HG03095 (cell line): Measurements from ENCODE around the gene GLIS2.
"Not testable (repeated sequence)": the region's sequence is repeated elsewhere in the genome, so short reads cannot be mapped to it uniquely, and the experiment has no call there.

Source experiments
- ATAC-seq: cut with Tn5 transposase; IDR thresholded peaks from one replicate; pipeline ENCODE4 v1.9.1; 2021; ENCODE audit warnings: moderate library complexity; ENCODE audit not compliant: unreplicated experiment

The GLIS2 gene

DNA sequence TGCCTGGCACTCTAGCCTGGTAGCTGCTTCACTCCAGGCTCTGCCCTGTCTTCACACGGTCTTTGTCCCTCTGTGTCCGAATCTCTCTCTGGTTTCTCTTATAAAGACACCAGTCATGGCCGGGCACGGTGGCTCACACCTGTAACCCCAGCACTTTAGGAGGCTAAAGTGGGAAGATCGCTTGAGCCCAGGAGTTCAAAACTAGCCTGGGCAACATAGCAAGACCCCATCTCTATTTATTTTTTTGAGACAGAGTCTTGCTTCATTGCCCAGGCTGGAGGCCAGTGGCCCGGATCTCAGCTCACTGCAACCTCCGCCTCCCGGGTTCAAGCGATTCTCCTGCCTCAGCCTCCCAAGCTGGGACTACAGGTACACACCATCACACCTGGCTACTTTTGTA is 17.8 kb downstream of the GLIS2 start:
- not testable (repeated sequence) for ATAC-seq

DNA sequence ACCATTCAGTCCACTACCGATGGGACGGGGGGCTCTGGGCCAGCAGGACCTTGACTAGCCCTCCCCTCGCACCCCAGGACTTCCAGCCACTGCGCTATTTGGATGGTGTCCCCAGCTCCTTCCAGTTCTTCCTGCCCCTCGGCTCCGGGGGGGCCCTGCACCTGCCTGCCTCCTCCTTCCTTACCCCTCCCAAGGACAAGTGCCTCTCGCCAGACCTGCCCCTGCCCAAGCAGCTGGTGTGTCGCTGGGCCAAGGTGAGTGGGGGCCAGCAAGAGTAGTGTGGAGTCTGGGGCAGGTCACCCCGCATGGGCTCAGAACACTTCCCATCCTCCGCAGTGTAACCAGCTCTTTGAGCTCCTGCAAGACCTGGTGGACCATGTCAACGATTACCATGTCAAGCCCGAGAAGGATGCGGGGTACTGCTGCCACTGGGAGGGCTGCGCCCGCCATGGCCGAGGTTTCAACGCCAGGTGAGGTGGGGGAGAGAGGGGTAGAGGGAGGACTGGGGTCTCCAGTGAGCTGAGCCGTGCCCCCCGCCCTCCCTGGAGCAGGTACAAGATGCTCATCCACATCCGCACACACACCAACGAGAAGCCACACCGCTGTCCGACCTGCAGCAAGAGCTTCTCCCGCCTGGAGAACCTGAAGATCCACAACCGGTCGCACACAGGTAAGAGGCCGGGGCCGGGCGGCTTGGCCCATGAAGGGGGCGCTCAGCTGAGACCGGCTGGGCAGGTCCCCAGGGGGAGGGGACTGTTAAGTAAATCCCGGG is 19.0 kb downstream of the GLIS2 start:
- no peak for ATAC-seq

DNA sequence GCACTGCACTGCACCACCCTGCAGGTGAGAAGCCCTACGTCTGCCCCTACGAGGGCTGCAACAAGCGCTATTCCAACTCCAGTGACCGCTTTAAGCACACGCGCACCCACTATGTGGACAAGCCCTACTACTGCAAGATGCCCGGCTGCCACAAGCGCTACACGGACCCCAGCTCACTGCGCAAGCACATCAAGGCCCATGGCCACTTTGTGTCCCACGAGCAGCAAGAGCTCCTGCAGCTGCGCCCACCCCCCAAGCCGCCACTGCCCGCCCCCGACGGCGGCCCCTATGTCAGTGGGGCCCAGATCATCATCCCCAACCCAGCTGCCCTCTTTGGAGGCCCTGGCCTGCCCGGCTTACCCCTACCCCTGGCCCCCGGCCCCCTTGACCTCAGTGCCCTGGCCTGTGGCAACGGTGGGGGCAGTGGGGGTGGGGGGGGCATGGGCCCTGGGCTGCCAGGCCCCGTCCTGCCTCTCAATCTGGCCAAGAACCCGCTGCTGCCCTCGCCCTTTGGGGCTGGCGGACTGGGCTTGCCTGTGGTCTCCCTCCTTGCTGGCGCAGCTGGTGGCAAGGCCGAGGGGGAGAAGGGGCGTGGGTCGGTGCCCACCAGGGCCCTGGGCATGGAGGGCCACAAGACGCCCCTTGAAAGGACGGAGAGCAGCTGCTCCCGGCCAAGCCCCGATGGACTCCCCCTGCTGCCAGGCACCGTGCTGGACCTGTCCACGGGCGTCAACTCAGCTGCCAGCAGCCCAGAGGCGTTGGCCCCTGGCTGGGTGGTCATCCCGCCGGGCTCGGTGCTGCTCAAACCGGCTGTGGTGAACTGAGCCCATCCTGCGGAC is 21.1 kb downstream of the GLIS2 start:
- ATAC-seq: no peak

DNA sequence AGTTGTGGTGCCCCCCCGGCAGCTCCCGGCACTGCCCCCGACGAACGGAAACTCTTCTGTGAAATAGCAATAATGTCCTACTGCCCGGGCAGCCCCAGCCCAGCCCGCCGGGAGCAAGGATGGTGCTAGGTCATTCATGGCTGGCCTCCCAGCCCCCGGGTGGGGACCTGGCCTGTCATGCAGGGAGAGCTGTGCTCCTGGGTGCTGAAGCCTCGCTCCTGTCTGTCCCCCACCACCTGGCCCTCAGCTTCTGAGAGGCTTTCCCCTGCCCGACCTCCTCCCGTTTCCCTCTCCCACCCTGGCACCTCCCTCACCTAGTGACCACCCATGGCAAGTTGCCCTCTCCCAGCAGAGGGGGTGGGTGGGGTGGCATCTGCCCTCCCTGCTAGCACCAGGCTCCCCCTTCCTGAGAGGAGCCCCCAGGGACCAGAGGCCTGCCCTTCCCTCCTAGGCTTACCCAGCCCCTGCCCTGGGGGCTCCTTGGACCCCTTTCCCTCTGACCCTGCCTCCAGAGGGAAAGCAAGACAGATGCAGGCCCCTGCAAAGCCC is 21.7 kb downstream of the GLIS2 start:
- ATAC-seq: no peak

DNA sequence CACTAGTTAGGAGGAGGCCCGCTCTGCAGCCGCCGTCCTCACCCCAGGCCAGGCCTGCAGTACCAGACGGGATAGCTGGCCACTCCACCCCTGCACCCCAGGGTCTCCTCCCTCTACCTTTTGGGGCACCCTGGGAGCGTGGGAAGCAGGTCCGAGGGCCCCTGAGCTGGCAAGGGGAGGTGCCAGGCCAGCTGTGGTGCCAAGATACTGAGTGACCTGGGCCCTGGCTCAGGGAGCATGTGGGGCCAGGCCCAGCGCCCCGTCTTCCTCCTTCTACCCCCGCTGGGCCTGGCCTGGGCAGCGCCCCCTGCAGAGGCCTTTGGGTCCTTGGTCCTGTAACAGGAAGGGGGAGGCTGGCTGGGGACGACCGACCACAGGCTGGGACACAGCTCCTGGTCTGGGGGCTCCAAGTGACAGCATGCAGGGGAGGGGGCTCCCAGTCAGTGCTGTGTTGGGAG is 22.3 kb downstream of the GLIS2 start:
- ATAC-seq: no peak

DNA sequence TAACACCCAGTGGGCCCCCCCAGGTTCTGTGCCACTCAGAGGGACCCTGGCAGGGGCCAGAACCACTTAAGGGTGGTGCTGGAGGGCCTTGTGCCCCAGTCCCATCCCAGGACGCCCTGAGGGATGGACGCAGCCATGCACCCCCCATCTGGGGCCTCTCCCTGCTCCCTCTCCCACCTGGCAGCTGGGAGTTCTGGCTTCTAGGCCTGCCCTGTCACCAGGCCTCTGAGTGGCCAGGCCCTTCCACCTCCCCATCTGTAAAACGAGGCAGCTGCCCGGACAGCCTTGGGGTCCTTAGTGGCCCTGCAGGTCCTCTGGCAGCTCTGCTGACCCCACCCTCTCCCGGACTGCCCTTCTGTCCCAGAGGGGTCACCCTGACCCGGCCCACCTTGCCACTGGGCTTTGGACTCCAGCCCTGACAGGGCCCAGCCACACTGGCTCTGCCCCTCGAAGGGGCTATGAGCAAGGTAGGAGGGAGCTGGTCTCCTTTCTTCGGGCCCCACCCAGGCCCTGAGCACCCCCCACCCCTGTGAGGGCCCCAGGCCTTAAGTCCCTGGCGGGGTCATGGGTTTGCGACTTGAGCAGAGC is 22.9 kb downstream of the GLIS2 start:
- no peak for ATAC-seq

DNA sequence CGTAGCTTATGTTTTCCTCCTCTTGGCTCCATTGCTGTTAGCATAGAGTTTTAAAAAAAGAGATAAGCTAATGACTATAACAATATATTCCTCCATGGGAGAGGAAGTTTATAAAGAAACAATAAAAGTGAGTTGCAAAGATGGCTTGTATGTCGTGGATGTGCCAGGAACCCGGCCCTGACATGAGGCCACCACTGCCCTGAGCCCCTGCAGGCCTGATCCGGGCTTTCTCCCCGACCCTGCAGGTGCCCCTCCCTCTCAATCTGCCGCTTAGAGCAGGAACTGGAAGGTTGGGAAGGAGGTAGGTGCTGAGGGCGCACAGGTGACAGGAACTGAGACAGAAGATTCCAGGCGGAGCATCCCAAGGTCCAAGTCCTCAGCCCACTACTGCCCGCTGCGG is 23.6 kb downstream of the GLIS2 start:
- ATAC-seq: no peak

DNA sequence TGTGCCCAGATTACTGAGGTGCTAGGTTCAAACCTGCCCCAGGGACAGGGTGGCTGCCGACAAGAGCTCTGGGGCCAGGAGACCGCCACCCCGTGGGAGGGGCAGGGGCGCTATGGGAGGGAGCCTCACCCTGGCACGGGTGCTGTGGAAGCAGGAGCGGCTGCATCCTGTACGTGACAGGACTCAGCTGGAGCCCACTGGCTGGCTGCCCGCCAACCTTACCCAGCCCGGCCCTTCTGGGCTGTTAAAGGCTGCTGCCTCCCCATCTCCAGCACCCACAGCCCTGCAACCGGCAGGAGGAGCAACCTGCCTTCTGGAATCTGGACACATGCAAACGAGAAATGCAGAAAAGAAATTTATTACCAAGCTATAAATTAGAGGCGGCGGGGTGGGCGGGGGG is 24.0 kb downstream of the GLIS2 start:
- ATAC-seq: no peak

DNA sequence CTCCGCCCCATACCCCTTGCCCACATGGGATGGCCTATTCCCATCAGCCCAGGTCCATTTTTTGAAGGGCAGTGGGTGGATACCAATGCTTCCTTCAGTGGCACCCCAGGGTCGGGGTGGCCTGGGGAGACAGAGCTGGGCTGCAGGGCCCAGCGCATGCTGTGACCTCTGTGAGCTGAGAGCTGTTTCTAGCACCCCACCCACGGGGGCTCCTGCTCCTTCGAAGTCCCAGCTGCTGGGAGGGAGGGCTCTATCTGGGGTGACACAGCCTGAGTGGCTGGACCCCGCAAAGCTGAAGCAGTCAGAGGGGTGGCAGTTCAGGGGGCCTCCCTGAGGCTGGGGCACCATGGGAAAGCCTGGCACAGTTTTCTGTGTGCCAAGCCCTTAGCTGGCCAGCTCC is 24.6 kb downstream of the GLIS2 start:
- ATAC-seq: no peak

DNA sequence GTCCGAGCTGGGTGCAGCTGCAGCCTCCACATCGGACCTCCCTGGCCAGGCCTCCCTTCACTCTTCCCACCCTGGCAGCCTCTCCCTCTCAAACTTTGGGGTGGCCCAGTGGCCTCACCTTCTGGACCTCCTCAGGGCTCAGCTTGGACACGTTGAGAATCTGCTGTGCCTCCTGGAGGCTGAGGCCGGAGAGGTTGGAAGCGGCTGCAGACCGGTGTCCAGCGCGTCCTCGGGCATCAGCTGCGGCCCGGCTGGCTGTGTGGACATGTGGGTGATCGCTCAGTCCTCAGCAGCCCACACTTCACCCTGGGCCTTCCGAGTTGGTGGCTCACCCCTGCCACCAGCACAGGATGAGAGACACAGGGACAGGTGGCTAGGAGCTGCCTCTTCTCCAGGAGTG is 25.4 kb downstream of the GLIS2 start:
- no peak for ATAC-seq

DNA sequence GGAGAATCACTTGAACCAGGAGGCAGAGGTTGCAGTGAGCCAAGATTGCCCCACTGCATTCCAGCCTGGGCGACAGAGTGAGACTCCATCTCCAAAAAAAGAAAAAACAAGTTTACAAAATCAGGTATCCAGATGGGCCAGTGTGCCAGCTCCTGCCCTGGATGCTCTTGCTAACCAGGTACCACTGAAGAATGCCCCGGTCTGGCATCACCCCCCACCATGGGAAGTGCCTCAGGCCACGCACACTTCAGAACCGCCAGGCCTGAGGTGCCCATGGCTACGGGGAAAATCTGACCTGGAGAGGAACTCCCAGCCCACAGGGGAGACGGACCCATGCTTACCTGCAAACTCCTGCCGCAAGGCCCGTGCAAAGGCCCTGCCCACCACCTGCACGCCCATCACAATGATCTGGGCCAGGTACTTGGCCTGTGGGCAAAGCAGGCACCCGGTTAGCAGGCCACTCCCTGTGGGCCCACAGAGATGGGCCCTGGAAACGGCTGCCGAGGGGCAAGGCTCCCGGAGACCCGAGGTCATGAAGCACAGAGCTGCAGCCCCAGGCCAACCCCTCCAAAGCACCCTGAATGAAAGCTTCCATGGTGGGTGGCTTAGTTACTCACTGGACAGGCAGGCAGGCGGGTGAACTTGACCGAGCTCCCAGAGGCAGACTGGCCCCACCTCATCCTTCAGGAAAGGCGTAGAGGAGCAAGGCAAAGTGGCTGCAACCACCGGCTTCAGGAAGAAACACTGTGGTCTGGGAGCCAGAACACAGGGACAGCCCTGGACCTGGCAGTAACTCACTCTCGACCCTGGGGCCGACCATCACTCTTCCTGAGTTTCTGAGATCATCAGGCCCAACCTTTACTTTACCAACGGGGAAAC is 27.2 kb downstream of the GLIS2 start:
- no peak for ATAC-seq

DNA sequence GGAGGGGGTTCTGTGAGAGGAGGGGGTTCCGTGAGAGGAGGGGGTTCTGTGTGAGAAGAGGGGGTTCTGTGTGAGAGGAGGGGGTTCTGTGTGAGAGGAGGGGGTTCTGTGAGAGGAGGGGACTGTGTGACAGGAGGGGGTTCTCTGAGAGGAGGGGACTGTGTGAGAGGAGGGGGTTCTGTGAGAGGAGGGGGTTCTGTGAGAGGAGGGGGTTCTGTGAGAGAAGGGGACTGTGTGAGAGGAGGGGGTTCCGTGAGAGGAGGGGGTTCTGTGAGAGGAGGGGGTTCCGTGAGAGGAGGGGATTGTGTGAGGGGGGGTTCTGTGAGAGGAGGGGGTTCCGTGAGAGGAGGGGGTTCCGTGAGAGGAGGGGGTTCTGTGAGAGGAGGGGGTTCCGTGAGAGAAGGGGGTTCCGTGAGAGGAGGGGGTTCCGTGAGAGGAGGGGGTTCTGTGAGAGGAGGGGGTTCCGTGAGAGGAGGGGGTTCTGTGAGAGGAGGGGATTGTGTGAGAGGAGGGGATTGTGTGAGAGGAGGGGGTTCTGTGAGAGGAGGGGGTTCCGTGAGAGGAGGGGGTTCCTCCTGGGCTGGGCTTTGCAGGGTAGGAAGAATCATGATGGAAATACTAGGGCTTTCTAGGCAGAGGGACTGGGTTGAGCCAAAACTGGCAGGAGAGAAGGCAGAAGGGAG is 28.6 kb downstream of the GLIS2 start:
- not testable (repeated sequence) for ATAC-seq

DNA sequence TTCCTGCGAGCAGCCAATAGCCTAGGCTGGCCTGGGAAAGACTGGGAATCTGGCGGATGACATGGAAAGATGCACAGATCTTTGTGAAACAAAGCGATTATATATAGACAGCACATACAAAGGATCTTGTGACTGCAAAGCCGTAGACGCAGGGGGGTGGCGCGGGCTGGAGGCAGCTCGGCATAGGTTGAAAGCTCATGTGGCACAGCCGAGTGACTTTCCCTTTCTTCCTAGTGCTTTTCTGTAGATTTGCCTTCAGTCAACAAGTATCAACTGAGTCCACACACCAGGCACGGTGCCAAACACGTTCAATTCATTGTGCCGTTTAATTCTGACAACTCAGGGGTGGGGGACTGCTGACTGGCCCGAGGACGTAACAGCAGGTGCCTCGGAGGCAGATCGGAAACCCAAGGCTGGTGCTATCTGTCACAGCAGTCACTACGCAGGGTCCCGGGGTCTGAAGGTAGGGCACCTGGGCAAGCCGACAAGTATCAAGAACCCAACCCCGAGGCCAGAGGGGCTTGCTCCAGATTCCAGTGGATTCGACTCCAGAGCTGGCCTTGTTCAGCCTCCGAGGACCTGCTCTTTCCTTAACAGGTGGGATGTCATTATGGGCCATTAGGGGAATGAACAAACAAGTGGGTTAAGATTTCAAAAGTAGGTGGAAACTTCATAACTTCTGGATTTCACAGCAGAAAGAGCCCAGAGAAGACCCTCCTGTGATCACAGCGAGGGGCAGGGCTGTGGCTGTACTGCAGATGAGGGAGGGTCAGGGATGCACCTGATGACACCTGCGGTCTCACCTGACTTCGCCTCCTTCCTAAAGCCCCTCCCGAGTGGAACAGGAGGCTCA is 29.3 kb downstream of the GLIS2 start:
- no peak for ATAC-seq

DNA sequence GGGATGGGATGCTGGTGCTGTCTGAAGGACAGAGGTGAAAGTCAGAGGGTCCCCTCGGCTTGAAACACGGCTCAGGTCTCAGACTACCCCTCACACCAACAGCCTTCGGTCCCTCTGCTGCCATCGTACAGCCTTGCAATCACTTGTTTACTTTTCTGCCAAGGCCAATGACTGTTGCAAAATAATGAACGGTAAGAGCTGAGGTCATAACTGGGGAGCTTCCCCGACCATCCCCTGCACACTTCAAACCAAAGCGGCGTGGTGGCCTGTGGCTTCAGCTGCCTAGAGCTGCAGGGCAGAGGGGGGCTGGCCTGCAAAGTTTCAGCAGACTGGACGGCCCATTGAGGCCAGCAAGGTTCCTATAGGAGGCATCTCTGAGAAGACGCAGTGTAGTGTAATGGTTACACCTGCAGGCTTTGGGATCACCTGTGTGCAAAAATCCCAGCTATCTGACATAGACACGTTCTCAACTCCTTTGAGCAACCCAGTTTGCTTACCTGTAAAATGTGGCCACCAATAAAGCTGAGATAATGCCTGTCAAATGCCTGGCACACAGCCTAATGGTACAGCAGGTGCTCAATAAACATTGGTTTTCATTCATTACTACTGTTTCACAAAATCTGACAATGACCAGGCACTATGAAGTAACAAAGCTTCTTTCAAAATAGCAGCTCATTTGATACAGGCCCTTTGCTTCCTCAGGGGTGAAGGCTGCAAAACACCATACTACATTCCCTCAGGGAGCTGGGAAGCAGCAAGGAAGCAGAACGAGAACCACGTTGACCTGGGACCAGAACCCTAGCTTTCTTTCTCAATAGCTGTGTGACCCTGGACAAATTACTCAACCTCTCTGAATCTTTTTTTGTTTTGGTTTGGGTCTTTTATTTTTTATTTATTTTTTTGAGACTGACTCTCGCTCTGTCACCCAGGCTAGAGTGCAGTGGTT is 30.2 kb downstream of the GLIS2 start:
- ATAC-seq: no peak

DNA sequence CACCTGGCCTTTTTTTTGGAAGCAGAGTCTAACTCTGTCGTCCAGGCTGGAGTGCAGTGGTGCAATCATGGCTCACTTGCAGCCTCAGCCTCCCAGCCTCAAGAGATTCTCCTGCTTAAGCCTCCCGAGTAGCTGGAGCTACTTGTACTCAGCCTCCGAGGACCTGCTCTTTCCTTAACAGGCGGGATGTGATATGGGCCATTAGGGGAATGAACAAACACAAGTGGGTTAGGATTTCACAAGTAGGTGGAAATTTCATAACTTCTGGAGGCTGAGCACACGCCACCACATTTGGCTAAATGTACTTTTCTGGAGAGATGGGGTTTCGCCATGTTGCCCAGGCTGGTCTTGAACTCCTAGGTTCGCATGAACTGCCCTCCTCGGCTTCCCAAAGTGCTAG is 31.1 kb downstream of the GLIS2 start:
- no peak for ATAC-seq

DNA sequence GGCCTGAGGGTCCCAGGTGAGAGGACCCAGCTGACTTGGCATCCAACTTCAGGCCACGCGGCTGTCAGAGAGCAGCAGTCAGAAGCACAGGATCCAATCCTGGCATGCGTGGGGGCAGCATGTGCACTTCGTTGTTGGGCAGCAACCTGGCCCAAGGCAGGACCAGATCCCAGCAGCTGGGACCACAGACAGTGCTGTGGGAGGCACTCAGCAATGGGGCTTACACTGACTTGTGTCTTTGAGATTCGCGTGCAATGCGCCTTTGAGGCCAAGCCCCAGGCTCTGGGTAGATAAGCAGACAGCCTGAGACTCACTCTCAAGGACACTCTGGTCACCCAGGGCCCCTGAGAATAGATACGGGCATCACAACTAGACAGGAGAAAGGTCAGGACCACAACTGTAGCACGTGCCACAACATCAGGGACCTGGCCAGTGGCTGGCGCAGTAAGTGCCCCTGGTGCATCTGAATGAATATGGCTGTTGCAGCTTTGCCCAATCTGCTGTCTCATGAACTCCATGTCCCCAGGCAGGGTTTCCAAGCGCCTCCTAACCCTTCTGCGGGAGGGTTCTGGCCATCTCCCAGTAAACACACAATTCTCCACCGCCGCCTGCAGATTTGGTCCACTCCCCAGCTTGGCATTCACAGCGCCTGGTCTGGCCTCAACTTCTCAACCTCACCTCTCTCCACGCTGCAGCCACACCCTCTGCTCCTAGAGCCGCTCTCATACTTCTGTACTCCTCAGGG is 32.1 kb downstream of the GLIS2 start:
- ATAC-seq: no peak

DNA sequence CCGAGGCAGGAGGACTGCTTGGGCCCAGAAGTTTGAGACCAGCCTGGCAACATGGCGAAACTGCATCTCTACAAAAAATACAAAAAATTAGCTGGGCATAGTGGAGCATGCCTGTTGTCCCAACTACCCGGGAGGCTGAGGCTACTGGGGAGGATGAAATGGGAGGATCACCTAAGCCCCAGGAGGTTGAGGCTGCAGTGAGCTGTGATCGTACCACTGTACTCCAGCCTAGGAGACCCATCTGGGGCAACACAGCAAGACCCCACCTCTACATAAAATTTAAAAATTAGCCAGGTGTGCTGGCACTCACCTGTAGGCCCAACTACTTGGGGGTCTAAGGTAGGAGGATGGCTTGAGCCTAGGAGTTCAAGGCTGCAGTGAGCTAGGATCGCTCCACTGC is 33.5 kb downstream of the GLIS2 start:
- ATAC-seq: no peak
